Neural progenitor cell (in vitro differentiated cells): ENCODE results near the gene TRH.

Experiments used
- CTCF ChIP-seq: fragments of 200-600 bp; sonication (generic); IDR thresholded peaks from 2 replicates; pipeline ENCODE4 v1.5.1; 2017; ENCODE audit warnings: antibody characterized with exemption, mild to moderate bottlenecking
- EZH2 ChIP-seq: fragments of 200-600 bp; sonication (generic); IDR thresholded peaks from 2 replicates; pipeline ENCODE4 v1.6.1; 2017; ENCODE audit warnings: antibody characterized with exemption, mild to moderate bottlenecking, moderate library complexity

- no peak for TF ChIP-seq CTCF
- TF ChIP-seq EZH2: no peak
Measured at GRCh38 chr3:129966876-129967275, 7.6 kb upstream of the TRH start.
